Measurements from ENCODE around the gene IFT74.
A peak's percentile ranks its signal among the peaks of the same experiment; 100 is the strongest.

The IFT74 gene

DNA sequence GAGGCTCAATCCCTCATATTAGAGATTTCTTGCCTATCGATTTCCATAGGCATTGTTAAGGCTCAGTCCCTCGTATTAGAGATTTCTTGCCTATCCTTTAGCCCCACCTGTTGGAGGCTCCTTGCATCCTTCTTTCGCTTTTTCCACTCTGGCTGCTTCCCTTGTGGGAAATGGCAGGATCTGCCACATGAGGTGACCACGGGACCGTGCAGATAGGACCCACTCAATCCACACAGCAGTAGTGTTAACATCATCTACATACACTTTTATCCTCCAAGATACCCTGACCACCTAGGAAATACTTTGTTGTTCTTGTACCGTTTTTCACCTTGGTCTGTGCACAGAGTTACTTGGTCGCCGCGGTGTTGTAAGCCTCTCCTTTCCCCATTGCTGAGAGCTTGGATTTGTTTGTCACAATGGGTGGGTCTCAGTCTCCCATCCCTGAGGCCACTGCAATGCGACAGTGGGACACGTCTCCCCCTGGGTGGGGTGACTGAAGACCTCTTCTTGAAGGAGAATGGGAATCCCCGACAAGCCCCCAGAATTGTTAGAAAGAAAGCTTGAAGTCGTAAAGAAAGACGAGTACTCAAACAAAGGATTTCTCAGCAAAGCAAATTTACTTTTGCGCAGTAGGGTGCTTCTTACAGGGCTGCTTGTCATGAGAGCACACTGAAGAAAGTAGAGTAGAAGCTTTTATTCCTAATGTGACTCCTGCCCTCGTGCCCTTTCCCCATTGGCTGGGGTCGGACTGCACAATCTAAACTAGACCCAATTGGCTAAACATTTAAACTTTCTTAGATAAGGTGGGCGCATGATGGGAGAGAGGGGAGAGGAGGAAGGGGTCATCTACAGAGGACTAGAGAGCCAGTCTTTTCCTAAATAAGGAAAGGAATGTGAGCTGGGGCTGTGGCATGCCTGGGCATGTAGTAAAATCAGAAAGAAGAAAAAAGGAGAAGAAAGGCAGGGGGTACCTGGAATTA is 19.8 kb downstream of the IFT74 start:
- DNase-seq = peak; percentile 58

DNA sequence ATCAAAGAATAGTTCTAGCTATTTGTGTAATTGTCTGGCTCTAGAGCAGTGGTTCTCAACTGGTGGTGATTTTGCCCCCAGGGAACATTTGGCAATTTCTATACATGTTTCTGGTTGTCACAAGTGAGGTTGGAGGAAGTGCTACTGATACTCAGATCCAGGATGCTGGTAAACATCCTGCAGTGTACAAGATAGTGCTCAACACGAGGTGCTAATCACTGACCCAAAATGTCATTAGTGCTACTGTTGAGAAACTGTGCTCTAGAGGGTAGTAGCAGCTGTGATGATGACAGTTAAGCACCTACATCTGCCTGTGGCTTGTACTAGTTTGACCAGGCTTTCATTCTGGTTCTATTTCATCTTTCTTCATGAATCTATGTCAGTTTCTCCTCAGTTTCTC is 27.1 kb downstream of the IFT74 start:
- DNase-seq = no peak

DNA sequence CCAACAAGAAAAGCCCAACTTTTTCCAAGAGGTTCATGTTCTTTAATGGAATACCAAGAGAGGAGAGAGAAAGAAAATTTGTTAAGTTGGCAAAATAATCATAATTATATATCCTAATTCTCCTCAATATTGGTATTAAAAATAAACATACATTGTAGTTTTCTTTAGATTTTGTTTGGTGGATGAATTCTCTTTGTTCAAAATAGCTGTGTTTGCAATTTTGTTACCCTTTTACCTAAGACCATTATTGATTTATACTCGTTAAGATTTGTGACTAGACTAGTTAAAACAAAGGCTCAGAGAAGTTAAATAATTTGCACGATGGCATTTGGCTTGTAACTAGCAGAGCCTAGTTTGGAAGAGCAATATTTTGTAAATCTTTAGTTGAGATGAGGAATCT is 39.6 kb downstream of the IFT74 start:
- no peak for DNase-seq

DNA sequence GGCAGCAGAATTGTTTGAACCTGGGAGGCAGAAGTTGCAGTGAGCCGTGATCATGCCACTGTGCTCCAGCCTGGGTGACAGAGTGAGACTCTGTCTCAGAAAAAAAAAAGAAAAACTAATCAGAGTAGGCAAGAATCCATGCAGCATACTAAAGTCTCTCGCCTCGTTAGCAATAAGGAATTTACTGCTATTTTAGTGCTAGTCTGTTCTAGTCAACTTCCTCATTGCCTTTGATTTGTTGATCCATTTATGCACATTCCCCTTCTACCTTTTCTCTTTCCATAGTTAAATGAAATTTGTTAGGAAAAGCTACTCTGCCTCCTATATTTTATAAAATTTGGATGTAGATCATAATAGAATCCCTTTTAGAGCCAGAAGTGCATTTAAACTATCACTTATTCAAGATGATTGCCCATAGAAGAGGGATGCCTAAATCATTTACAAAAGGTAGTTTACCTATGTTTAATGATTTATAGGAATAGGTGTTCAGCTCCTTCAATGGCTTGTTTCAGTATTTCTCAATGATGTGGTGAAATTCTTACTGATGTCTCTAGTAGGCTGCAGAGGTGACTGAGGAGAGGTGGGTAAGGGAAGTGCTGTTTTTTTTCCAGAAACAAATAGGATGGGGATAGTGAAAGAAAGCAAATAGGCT is 47.3 kb downstream of the IFT74 start:
- no peak for DNase-seq

DNA sequence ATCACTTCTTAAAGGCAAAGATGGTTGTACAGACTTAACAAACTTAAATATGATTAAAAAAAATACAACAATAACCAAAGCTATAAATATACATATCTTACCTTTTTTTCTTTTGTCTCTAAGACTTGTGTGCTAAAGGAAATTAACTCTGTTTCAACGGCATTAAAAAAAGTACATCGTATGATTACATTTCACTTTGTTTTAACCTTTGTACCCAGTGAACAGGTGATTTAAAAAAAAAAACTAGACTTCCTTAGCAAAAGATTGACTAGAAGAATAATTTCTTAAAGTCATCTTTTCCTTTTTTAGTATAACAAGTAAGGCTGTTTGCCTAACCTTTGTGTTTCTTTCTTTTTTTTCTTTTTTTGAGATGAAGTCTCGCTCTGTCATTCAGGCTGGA is 49.3 kb downstream of the IFT74 start, which contains the start of gene LRRC19:
Gene LRRC19, minus strand, starts transcription at position 182 of the 400 bp plus-strand sequence. CDS start 5,978 bp downstream, outside the sequence.
- DNase-seq = no peak

DNA sequence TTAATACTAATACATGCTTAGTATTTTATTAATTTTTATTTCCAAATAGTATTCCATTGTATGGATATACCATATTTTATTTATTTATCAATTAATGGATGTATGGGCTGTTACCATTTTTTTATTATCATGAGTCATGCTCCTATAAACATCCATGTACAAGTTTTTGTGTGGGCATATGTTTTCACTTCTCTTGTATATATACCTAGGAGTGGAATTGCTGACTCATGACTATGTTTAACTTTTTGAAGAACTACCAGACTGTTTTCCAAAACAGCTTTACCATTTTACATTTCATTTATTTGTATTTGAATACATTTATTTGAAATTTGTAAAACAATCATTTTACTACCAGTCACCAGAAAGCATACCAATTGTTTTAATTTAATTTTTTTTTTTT is 63.4 kb downstream of the IFT74 start:
- DNase-seq = peak; percentile 31

DNA sequence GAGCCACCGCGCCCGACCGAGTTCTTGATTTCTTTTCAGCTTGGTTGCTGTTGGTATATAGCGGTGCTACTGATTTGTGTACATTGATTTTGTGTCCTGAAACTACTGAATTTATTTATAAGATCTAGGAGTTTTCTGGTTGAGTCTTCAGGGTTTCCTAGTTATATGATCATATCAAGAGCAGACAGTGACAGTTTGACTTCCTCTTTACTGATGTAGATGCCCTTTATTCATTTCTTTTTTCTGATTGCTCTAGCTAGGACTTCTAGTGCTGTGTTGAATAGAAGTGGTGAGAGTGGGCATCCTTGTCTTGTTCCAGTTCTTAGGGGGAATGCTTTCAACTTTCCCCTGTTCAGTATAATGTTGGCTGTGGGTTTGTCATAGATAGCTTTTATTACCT is 66.7 kb downstream of the IFT74 start:
- no peak for DNase-seq

DNA sequence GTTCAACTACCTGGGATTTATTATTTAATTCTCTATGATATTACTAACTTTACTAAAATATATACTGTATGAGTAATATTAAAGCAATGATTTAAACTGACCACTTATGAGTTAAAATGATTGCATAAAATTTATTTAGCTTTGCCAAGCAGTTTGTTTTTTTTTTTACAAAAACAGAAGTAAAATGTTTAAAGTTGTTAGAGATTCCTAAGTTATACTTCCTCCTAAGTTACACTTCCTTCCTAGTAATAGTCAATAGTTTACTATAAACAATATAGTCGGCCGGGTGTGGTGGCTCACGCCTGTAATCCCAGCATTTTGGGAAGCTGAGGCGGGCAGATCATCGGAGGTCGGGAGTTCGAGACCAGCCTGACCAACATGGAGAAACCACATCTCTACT is 73.0 kb downstream of the IFT74 start:
- no peak for DNase-seq

DNA sequence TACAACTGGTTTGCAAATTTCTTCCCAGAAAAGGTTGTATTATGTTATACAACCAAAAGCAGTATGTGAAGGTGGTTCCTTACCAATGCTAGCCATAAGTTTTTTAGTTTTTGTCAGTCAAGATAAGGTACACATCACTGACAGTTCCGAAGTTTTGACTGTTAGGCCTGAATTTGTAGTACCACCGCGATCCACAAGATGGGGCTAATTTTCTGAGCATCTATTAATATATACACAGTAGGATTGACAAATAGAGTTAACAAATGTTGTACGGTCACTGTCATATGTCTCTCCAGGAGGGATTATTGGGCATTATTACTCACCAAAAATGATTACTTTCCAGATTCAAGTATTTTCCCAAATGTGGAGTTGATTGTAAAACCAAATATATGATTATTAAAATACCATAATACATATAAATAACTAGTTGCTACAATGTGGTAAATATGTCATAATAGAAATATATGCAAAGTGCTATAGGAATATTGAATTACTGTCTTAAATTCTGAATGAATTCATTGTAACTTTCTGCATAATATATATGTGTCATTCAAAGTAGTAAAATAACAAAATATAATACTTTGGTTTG is 77.7 kb downstream of the IFT74 start:
- peak; percentile 42 for DNase-seq

DNA sequence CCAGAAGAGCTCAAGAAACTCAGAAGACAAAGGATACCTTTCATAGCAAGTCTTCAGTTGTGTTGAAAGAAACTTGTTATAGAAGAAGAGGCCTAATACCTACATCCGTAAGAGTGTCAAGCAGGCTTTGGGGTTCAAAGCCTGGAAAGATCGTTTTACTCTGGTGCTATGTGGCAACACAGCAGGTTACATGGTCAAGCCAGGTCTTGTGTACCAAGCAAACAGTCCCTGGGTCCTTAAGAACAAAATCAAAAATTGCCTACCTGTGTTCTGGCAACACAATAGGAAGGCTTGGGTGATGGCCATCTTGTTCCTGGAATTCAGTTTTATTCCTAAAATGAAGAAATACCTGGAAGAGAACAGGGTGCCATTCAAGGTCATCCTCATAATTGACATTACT is 81.3 kb downstream of the IFT74 start:
- DNase-seq = no peak

DNA sequence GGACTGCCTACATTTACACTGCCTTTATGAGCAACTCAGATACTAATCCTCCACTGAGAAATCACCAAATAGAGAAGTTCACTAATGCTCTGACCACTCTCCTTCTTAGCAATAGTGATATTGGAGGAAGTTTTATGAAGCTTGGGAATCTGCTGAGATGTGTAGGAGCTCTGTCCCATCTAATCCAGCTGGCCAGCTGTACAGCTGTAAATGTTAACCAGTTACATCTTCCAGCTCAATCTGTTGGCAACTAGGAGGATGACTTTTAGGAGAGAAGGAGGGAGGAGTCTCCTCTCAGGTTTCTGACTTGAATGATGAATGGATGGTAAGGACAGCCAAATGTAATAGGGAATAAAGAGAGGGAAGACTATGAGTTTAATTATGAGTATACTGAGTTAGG is 85.5 kb downstream of the IFT74 start:
- DNase-seq = peak; percentile 2

DNA sequence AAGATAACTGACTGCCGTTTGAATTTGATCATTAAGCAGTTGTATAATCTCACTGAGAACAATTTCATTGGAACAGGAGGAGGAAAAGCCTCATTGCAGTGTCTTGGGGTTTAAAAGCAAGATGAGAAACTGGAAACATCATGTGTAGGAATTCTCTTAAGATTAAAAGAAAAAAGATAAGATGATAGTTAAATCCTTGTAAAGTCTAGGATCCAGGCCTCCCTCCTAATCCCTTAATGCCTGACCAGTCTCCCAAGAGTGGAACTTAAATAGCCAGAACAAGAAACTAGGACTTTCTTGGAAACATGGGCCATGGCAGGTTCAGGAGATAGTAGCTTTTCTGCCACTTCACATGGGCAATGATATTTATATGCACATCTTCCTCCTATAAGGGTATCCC is 86.3 kb downstream of the IFT74 start:
- no peak for DNase-seq

DNA sequence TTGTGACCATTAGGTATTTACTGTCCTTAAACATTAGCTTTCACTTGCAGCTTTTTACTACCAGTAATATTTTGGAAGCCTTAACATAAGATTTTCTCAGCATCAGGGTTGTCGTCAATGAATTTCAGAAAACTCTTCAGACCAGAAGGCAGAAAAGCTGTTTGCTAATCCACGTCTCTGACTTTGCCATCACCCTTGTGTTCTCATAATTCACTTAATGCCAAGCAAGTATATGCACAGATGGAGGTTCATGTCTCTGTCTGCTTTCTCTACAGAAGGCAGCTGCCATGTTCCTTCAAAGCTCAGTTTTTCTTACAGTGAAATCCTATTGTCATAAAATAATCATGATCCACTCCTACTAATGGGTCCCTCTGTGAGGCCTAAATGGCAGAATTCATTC is 87.0 kb downstream of the IFT74 start:
- no peak for DNase-seq

DNA sequence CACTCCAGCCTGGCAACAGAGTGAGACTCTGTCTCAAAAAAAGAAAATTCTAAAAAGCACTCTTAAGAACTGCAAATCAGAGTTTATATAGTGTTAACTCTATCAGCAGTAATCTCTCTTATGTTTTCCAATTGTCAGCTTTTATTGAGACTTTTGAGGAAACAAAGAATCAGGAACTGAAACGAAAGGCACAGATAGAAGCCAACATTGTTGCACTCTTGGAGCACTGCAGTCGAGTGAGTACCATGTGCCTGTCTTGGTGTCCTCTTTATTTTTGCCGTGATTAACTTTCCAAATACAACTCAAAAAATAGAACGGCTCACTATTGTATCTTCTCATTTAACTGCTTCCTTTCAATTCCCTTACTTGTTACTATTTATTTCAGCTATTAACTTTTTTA is 90.9 kb downstream of the IFT74 start:
- no peak for DNase-seq

DNA sequence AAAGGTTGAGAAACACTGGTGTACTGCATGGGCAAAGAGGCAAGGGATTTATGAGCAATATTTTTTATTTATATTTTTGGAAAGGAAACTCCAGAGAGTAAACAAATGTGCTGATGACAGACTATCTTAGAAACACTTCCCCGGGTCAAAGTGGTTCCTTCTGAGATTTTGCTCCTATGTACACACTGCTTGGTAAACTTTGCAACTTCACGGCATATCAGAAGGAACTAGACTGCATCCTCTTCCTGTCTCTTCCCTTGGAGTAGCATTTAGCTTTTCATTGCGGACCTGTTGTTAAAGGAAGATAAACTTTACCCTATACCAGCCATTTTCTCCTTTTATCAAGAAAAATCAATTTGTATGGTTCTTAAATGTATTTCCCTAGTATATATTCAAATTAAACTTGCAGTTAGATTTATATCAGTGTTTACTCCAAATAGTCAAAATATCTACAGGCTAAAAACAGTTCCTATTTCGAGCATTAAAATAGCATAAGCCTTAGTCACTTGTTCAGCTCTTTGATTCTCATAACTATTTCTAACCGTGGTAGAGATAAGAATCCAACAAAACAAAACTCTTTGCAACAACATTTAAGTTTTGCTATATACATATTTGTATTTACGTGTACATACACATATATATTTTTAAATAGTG is 97.3 kb downstream of the IFT74 start:
- no peak for DNase-seq

DNA sequence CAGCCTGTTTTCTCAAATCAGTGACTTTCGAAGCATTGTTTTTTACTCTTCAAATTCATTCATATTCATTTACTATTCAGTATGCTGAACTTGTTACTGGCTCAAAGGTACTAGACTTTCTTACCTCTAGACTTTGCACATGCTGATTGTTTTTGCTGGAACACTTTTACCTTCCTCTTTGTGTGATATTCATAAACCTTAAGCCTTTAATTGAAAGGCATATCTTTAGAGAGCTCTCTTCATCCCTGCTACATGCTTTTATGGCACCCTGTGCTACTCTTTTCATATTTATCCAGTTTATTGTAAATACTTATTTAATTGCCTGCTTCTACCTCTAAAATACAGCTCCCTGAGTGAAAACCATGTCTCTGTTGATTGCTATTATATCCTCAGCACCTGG is 97.9 kb downstream of the IFT74 start:
- DNase-seq = no peak

DNA sequence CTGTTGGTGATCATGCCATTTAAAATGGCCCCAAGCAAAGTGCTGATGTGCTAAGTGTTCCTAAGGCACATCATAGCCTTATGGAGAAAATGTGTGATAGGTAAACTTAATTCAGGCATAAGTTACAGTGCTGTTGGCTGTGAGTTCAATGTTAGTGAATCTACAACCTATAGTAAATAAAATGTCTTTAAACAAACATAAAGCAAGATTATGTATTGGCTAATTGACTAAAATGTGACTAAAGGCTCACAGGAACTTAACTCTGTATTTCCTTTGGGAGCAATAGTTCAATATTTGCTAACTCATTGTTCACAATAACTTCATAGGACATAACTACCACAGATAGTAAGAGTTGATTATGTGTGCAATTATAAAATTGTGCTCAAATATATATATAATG is 98.6 kb downstream of the IFT74 start:
- DNase-seq = no peak

DNA sequence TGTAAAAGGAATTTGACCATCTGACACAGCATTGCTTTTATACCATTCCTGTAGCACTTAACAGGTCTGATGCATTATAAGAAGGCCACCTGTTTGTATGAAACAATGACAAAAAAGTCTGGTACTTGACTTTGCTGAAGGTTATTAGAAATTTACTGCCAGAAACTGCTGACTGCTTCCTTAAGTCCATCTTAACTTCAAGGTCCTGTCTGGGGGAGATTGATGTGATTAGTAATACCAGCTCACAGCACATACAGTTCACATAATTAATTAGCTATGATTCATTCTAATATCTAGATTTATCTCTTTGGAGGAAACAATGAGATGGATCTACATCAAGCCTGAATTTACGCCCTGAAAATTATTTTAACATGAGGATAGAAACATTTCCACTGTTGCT is 103.2 kb downstream of the IFT74 start:
- no peak for DNase-seq

DNA sequence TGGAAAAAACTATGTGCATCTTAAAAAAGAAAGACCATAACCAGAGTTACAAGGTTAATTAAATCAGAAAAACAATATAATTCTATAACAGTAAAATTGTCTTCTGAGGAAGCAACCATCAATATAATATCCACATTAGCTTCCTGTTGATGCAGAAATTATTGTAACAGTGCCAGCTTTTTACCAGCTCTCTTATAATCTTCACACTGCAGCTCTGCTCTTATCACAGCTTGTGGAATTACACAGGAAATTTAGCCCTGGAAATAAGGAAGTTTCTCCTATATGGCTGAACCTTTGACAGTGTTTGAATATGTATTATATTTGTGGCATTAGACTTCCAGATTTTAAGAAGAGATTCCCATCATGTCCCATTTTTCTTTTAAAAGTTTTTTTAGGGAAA is 103.7 kb downstream of the IFT74 start:
- no peak for DNase-seq

DNA sequence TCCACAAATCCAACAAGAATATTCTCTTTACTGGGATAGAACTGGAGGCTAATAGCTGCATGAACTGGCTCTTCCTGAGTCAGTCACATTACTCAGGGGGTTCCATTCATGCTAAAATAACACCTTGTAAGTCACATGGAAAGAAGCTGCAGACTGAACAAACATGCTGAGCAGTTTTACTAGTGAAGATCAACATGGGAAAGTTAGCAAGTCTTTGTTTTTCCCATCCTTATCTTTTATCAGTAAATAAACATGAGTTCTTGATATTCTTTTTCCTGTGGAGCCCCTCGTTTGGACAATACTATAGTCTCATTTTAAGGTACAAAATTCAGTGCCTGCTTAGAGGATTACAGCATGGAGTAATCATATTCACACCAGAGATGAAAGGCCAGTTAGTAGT is 109.1 kb downstream of the IFT74 start:
- no peak for DNase-seq

DNA sequence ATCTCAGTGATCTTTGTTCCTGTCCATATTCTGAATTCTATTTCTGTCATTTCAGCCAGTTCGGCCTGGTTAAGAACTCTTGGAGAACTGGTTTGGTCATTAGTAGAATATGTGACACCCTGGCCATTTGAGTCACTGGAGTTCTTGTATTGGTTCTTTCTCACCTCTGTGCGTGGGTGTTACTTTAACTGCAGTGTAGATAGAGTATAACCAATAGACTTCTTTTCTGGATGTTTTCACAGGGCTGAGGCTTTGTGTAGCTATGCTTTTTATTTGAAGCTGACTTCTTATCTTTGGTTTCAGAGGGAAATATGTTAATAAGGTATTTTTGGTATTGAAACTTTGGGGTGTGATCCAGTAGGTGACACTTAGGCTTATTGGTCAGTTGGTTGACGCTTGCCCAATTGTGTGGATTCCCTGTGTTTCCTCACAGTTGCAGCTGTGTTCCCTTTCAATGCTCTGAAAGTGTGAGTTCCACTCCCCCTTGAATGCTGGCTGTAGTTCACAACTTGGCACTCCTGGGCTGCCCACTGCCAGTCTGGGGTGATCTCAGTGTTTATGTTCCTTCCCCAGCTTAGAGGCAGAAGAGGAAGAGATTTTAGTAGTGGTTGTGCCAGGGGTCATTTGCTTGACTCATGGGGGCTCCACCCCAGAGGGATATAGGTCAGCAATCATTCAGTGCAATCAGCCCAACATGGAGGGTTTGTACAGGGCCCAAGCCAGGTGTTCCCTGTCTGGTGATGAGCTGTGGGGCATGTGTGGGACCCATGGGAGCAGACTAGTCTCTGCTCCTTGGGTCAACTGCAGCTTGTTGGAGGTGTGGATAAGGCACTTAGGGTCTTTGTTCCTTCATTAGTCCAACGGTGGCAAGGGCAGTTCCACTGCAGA is 117.9 kb downstream of the IFT74 start:
- DNase-seq = no peak

DNA sequence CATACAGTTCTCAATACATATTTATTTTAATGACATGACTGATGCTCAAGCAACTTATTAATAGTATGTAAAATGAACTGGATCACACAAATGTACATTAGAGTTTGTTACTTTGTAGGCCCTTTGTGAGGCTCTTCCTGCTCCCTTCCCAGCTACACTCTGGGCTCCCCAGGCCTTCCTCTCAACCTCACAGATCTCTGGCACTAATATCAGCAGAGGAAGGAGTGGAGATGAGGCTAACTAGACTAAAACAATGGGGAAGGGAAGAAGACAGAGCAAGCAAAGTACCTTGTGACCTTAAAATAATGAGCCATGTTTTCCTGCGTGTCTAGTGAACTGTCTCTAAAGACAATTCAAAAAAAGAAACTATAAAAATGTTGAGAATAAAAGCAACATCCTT is 122.5 kb downstream of the IFT74 start:
- no peak for DNase-seq
